Measurements from ENCODE around the gene IQGAP2. TPM values are rescaled to one million over a fixed set of nuclear protein-coding genes. Genes with fewer than 3 reads are reported as not detected.
A peak's percentile ranks its signal among the peaks of the same experiment; 100 is the strongest.

The IQGAP2 gene
- total RNA-seq, 1 donor from 2014 or later, result 8.8 TPM

DNA sequence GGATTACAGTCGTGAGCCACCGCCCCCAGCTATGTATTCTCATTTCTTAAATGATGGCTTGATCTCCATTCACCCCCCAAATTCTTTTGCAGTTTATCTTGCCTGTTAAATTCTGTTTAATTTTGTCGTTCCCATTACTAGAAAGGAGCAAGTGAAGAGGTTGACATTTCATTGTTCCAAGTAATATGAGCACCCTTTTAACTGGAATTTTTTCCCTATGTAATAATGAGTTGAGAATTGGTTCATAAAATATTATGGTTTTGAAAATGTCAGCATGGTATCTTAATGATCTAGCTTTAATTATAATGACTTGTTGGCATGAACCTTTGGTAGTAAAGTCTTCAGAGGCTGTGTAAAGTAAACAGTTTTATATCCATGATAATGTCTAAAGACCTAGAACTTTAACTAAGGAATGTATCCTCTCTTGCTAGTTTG lies 182.7 kb downstream of the IQGAP2 start:
- POLR2A ChIA-PET, result no interaction called here
- TF ChIP-seq CTCF (IDR thresholded peaks at IDR 0.05), result no peak
- no peak for ATAC-seq (ENCODE audit: low read depth)

GRCh38 chr5:76586531-76586930 lies 183.4 kb downstream of the IQGAP2 start:
- no peak overlapping the region for H3K27ac Mint-ChIP-seq
- POLR2A ChIA-PET, result no interaction called here

More for the DNA sequence above, 182.7 kb downstream of the IQGAP2 start:
- intact Hi-C loops (cut with micrococcal nuclease), result no loop called here
- Mint-ChIP-seq H3K36me3 (ENCODE audit: low read depth) (peaks cover 4% of the 10 kb centered on the region), H3K27ac (no peak overlapping the region), H3K4me3 (no peak overlapping the region), H3K27me3 (no peaks in the 10 kb centered on the region), H3K4me1 (peaks cover 17% of the 10 kb centered on the region), H3K9me3 (no peaks in the 10 kb centered on the region)
- DNase-seq, result no peak
- CTCF ChIA-PET, result no interaction called here

GRCh38 chr5:76590027-76590426 lies 186.9 kb downstream of the IQGAP2 start:
- H3K4me1 Mint-ChIP-seq, result peaks cover 3% of the 10 kb centered on the region
- no peak for TF ChIP-seq CTCF (IDR thresholded peaks at IDR 0.05)
- no peaks in the 10 kb centered on the region for H3K9me3 Mint-ChIP-seq
- CTCF ChIA-PET, result no interaction called here
- POLR2A ChIA-PET, result no interaction called here
- H3K4me3 Mint-ChIP-seq, result no peak overlapping the region
- peak; percentile 49 for ATAC-seq (ENCODE audit: low read depth)
- H3K27ac Mint-ChIP-seq, result no peak overlapping the region
- intact Hi-C loops (cut with micrococcal nuclease), result no loop called here
- DNase-seq, result no peak
- H3K36me3 Mint-ChIP-seq (ENCODE audit: low read depth), result peaks cover 8% of the 10 kb centered on the region
- no peaks in the 10 kb centered on the region for H3K27me3 Mint-ChIP-seq

More at GRCh38 chr5:76586531-76586930, 183.4 kb downstream of the IQGAP2 start:
- CTCF ChIA-PET, result no interaction called here
- no peaks in the 10 kb centered on the region for H3K9me3 Mint-ChIP-seq
- intact Hi-C loops (cut with micrococcal nuclease), result no loop called here
- H3K4me1 Mint-ChIP-seq, result peaks cover 16% of the 10 kb centered on the region
- H3K4me3 Mint-ChIP-seq, result no peak overlapping the region
- TF ChIP-seq CTCF (IDR thresholded peaks at IDR 0.05), result no peak
- H3K27me3 Mint-ChIP-seq, result no peaks in the 10 kb centered on the region
- peaks cover 4% of the 10 kb centered on the region for H3K36me3 Mint-ChIP-seq (ENCODE audit: low read depth)
- no peak for ATAC-seq (ENCODE audit: low read depth)
- no peak for DNase-seq

DNA sequence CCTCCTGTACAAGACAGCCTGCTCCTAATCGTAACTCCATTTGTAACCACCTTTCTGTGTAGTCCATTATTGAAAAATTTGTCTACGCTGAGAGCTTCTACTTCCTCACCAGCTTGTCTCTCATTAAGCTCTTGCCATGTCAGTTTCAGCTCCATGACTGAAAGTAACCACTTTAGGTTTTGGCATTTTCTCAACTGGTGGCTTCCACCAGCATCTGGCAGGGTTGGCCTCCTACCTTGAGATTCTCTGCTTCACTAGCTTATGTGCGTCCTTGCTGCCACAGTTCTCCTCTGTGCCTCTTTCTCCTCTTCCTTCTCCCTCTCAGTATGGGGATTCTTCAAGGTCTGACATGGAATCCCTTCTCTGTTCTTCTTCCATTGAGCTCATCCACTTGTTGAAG lies 188.3 kb downstream of the IQGAP2 start:
- TF ChIP-seq CTCF (IDR thresholded peaks at IDR 0.05), result no peak
- H3K36me3 Mint-ChIP-seq (ENCODE audit: low read depth), result peaks cover 8% of the 10 kb centered on the region
- H3K4me1 Mint-ChIP-seq, result peaks cover 3% of the 10 kb centered on the region
- CTCF ChIA-PET, result interaction anchor here (0.9 kb wide), 1 partner anchor 246 kb away, joined by 3 read pairs; no protein-coding TSS in a partner anchor
- H3K4me3 Mint-ChIP-seq, result no peak overlapping the region
- H3K27ac Mint-ChIP-seq, result no peak overlapping the region
- POLR2A ChIA-PET, result no interaction called here
- no peaks in the 10 kb centered on the region for H3K9me3 Mint-ChIP-seq
- DNase-seq, result no peak
- intact Hi-C loops (cut with micrococcal nuclease), result no loop called here
- no peaks in the 10 kb centered on the region for H3K27me3 Mint-ChIP-seq
- ATAC-seq (ENCODE audit: low read depth), result no peak

GRCh38 chr5:76592692-76593091 lies 189.6 kb downstream of the IQGAP2 start:
- no peaks in the 10 kb centered on the region for H3K27me3 Mint-ChIP-seq
- no peak overlapping the region for H3K4me3 Mint-ChIP-seq
- H3K4me1 Mint-ChIP-seq, result peaks cover 3% of the 10 kb centered on the region
- ATAC-seq (ENCODE audit: low read depth) (no peak), DNase-seq (no peak)
- intact Hi-C loops (cut with micrococcal nuclease), result no loop called here
- ChIA-PET POLR2A (no interaction called here), CTCF (no interaction called here)
- H3K36me3 Mint-ChIP-seq (ENCODE audit: low read depth), result peaks cover 8% of the 10 kb centered on the region
- no peaks in the 10 kb centered on the region for H3K9me3 Mint-ChIP-seq
- no peak for TF ChIP-seq CTCF (IDR thresholded peaks at IDR 0.05)
- no peak overlapping the region for H3K27ac Mint-ChIP-seq

All from activated B cell treated with CpG ODN at 0.5 μM for 24 hours (primary cell).